GM23338 (cell line): ENCODE measurements around the gene MAP3K8. TPM values are rescaled to one million over a fixed set of nuclear protein-coding genes. Genes with fewer than 3 reads are reported as not detected.

ENCODE experiments used
- ATAC-seq: fragments of 200-7000 bp; cut with Tn5 transposase; 3 replicates; pipeline ENCODE4 v1.9.1; 2020
- DNase-seq: peaks from one replicate; pipeline ENCODE4 v3.0.0-alpha.2; 2015; ENCODE audit warnings: low spot score
- H2AFZ ChIP-seq: fragments of 200-600 bp; sonication (generic); 2 replicates; pipeline ENCODE4 v1.8.0; 2016; ENCODE audit warnings: antibody characterized with exemption, mild to moderate bottlenecking, moderate library complexity
- H3F3A ChIP-seq: fragments of 200-600 bp; sonication (generic); replicated peaks from 2 replicates; pipeline ENCODE4 v1.8.0; 2017; ENCODE audit warnings: antibody characterized with exemption, mixed run types, low read depth
- H3K27ac ChIP-seq: fragments of 200-600 bp; sonication (generic); 2 replicates; pipeline ENCODE4 v1.6.1; 2016; ENCODE audit warnings: low read depth
- H3K27me3 ChIP-seq: fragments of 200-600 bp; sonication (generic); 2 replicates; pipeline ENCODE4 v1.8.0; 2016; ENCODE audit warnings: mild to moderate bottlenecking, mixed run types, moderate library complexity; ENCODE audit not compliant: insufficient read depth
- H3K36me3 ChIP-seq: fragments of 200-600 bp; sonication (generic); 2 replicates; pipeline ENCODE4 v1.8.0; 2016; ENCODE audit warnings: mild to moderate bottlenecking; ENCODE audit not compliant: insufficient read depth
- H3K4me1 ChIP-seq: fragments of 200-600 bp; sonication (generic); 2 replicates; pipeline ENCODE4 v1.8.0; 2016; ENCODE audit warnings: mild to moderate bottlenecking, moderate library complexity; ENCODE audit not compliant: insufficient read depth
- H3K4me2 ChIP-seq: fragments of 200-600 bp; sonication (generic); 2 replicates; pipeline ENCODE4 v1.7.1; 2017; ENCODE audit warnings: mixed run types
- H3K4me3 ChIP-seq: fragments of 200-600 bp; sonication (generic); 2 replicates; pipeline ENCODE4 v1.6.1; 2016; ENCODE audit warnings: mixed run types
- H3K79me2 ChIP-seq: fragments of 200-600 bp; sonication (generic); replicated peaks from 2 replicates; pipeline ENCODE4 v1.8.0; 2017; ENCODE audit warnings: mild to moderate bottlenecking; ENCODE audit not compliant: insufficient read depth
- H3K9me2 ChIP-seq: fragments of 200-600 bp; sonication (generic); 2 replicates; pipeline ENCODE4 v1.8.0; 2017; ENCODE audit not compliant: insufficient read depth
- H4K20me1 ChIP-seq: fragments of 200-600 bp; sonication (generic); replicated peaks from 2 replicates; pipeline ENCODE4 v1.8.0; 2017; ENCODE audit warnings: mild to moderate bottlenecking; ENCODE audit not compliant: insufficient read depth
- H3K27ac Mint-ChIP-seq: 2 replicates; pipeline ENCODE4 v1.8.0; 2020; ENCODE audit warnings: inconsistent platforms, mild to moderate bottlenecking, moderate library complexity, mixed read lengths
- H3K27me3 Mint-ChIP-seq: 3 replicates; pipeline ENCODE4 v1.8.0; 2022; ENCODE audit warnings: low read depth, mild to moderate bottlenecking, moderate library complexity, mixed read lengths, inconsistent platforms; ENCODE audit not compliant: insufficient read depth, poor library complexity
- H3K36me3 Mint-ChIP-seq: 3 replicates; pipeline ENCODE4 v1.8.0; 2021; ENCODE audit warnings: low read depth, mild to moderate bottlenecking, inconsistent platforms, moderate library complexity, mixed read lengths
- H3K4me1 Mint-ChIP-seq: 3 replicates; pipeline ENCODE4 v1.8.0; 2020; ENCODE audit warnings: mild to moderate bottlenecking, inconsistent platforms, mixed read lengths
- H3K4me3 Mint-ChIP-seq: 3 replicates; pipeline ENCODE4 v1.8.0; 2021; ENCODE audit warnings: moderate library complexity, mild to moderate bottlenecking, inconsistent platforms, mixed read lengths
- H3K9me3 Mint-ChIP-seq: 3 replicates; pipeline ENCODE4 v1.8.0; 2020; ENCODE audit warnings: moderate library complexity, mild to moderate bottlenecking, inconsistent platforms, mixed read lengths
- EZH2phosphoT487 ChIP-seq: fragments of 200-600 bp; sonication (generic); IDR thresholded peaks from one replicate; pipeline ENCODE4 v1.8.1; 2018; ENCODE audit warnings: antibody characterized with exemption; ENCODE audit not compliant: unreplicated experiment
- POLR2AphosphoS5 ChIP-seq: IDR thresholded peaks from 2 replicates; pipeline ENCODE4 v1.6.1; 2016; ENCODE audit warnings: antibody characterized with exemption, low read depth
- STAT1 ChIP-seq: IDR thresholded peaks from one replicate; pipeline ENCODE4 v1.6.1; 2016; ENCODE audit warnings: antibody characterized with exemption; ENCODE audit not compliant: unreplicated experiment
- ZNF114 ChIP-seq: fragments of 250-450 bp; sonication (Bioruptor Pico); IDR thresholded peaks from 2 replicates; pipeline ENCODE4 v1.5.0; 2020; ENCODE audit warnings: mild to moderate bottlenecking, moderate library complexity
- ZNF331 ChIP-seq: fragments of 250-450 bp; sonication (Bioruptor Pico); IDR thresholded peaks from 2 replicates; pipeline ENCODE4 v1.5.0; 2020; ENCODE audit warnings: low read depth, mild to moderate bottlenecking, moderate library complexity
- ZNF462 ChIP-seq: fragments of 250-450 bp; sonication (Bioruptor Pico); IDR thresholded peaks from 2 replicates; pipeline ENCODE4 v1.5.0; 2020; ENCODE audit warnings: mild to moderate bottlenecking, moderate library complexity
- polyA plus RNA-seq: library from polyadenylated mRNA; unstranded; fragments of >200 nt; fragmentation: Nextera tagmentation; extraction: Ambion mirVana; gene quantifications from 2 replicates; pipeline ENCODE4 v1.2.1, GENCODE V29; 2016
- total RNA-seq: library from RNA; depleted of rRNA; stranded (reverse); fragments of >200 nt; shearing (Covaris generic); gene quantifications from 2 replicates; pipeline ENCODE4 v1.2.3, GENCODE V29; 2014
- TF ChIP-seq, protein P1 (sequence below): IDR thresholded peaks from 2 replicates; pipeline ENCODE4 v1.6.1; 2016; ENCODE audit warnings: antibody characterized with exemption
- TF ChIP-seq, protein P2 (sequence below), 2 experiments: fragments of 200-600 bp in 1 of 2; sonication (generic) in 1 of 2; conservative IDR thresholded peaks; 2 replicates each; pipeline versions ENCODE4 v1.5.1 to v1.6.1; 2016 to 2017; ENCODE audit warnings: antibody characterized with exemption in 2 of 2, low read depth in 2 of 2, mild to moderate bottlenecking in 2 of 2, moderate library complexity in 1 of 2
- TF ChIP-seq, protein P3 (sequence below): IDR thresholded peaks from one replicate; pipeline ENCODE4 v1.6.1; 2018; ENCODE audit warnings: antibody characterized with exemption; ENCODE audit not compliant: unreplicated experiment

Gene MAP3K8
- total and polyA plus RNA-seq, 2 experiments from 2014 or later, result 3.5 to 5.0 TPM

- TF ChIP-seq, protein P1, sequence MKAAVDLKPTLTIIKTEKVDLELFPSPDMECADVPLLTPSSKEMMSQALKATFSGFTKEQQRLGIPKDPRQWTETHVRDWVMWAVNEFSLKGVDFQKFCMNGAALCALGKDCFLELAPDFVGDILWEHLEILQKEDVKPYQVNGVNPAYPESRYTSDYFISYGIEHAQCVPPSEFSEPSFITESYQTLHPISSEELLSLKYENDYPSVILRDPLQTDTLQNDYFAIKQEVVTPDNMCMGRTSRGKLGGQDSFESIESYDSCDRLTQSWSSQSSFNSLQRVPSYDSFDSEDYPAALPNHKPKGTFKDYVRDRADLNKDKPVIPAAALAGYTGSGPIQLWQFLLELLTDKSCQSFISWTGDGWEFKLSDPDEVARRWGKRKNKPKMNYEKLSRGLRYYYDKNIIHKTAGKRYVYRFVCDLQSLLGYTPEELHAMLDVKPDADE, result no peak
- no peak for TF ChIP-seq EZH2phosphoT487
- TF ChIP-seq STAT1, result no peak
- TF ChIP-seq, protein P2, sequence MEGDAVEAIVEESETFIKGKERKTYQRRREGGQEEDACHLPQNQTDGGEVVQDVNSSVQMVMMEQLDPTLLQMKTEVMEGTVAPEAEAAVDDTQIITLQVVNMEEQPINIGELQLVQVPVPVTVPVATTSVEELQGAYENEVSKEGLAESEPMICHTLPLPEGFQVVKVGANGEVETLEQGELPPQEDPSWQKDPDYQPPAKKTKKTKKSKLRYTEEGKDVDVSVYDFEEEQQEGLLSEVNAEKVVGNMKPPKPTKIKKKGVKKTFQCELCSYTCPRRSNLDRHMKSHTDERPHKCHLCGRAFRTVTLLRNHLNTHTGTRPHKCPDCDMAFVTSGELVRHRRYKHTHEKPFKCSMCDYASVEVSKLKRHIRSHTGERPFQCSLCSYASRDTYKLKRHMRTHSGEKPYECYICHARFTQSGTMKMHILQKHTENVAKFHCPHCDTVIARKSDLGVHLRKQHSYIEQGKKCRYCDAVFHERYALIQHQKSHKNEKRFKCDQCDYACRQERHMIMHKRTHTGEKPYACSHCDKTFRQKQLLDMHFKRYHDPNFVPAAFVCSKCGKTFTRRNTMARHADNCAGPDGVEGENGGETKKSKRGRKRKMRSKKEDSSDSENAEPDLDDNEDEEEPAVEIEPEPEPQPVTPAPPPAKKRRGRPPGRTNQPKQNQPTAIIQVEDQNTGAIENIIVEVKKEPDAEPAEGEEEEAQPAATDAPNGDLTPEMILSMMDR (conservative IDR thresholded peaks at IDR 0.05; ENCODE audit: low read depth in 2 of 2), result no peak
- TF ChIP-seq ZNF114 (CRISPR knock-in tag), result no peak
These were observed 3.3 kb upstream of the MAP3K8 start (continued) for GRCh38 chr10:30430544-30431298.

DNA sequence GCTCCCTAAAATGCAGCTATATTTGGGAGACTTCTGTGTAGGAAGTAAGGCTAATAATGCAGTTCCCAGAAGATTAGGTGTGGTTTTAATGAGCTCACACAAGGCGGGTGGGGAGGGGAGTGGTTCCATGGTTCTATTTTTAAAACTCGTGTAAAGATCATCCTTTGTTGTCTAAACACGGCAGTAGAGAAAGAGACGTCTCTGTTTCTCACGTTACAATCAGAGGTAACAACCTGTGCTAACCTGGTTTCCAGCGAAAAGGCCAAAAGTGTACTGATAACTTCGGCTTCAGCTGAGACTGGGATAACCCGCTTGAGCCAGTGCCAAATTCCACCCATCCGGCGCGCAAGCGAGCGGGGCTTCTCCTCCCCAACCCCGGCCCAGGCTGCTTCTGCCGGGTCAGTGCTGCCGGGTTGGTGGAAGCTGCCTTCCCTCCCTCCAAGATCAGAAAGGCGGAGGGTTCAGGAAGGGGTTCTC is 2.5 kb upstream of the MAP3K8 start:
- no peaks in the 10 kb centered on the region; the same call in 1 of the 2 replicates for H3F3A ChIP-seq
- Mint-ChIP-seq H3K4me1 (peaks cover 22% of the 10 kb centered on the region), H3K27me3 (peaks cover 22% of the 10 kb centered on the region), H3K4me3 (no peak overlapping the region), H3K27ac (no peak overlapping the region), H3K36me3 (0 out of 3 replicates have a peak, but pooled peaks cover 3% of the 10 kb centered on the region), H3K9me3 (no peaks in the 10 kb centered on the region)
- peak; percentile 37 for DNase-seq
- H3K4me2 ChIP-seq, result peak overlapping the region; percentile 58; the same call in 1 of the 2 replicates
- no peak overlapping the region for H3K4me3 ChIP-seq
- peak overlapping the region; percentile 79 for H2AFZ ChIP-seq
- H3K27me3 ChIP-seq, result peaks cover 42% of the 10 kb centered on the region
- no peaks in the 10 kb centered on the region for H3K36me3 ChIP-seq
- peaks cover 7% of the 10 kb centered on the region; the same call in 1 of the 2 replicates for H3K79me2 ChIP-seq
- H3K27ac ChIP-seq, result no peak overlapping the region
- peaks cover 33% of the 10 kb centered on the region for H3K4me1 ChIP-seq
- H4K20me1 ChIP-seq, result no peaks in the 10 kb centered on the region
- H3K9me2 ChIP-seq, result no peaks in the 10 kb centered on the region
- ATAC-seq, result no peak
- TF ChIP-seq ZNF114 (CRISPR knock-in tag) (no peak), EZH2phosphoT487 (no peak), ZNF462 (CRISPR knock-in tag) (no peak), POLR2AphosphoS5 (no peak), ZNF331 (CRISPR knock-in tag) (no peak)
- TF ChIP-seq, protein P3, sequence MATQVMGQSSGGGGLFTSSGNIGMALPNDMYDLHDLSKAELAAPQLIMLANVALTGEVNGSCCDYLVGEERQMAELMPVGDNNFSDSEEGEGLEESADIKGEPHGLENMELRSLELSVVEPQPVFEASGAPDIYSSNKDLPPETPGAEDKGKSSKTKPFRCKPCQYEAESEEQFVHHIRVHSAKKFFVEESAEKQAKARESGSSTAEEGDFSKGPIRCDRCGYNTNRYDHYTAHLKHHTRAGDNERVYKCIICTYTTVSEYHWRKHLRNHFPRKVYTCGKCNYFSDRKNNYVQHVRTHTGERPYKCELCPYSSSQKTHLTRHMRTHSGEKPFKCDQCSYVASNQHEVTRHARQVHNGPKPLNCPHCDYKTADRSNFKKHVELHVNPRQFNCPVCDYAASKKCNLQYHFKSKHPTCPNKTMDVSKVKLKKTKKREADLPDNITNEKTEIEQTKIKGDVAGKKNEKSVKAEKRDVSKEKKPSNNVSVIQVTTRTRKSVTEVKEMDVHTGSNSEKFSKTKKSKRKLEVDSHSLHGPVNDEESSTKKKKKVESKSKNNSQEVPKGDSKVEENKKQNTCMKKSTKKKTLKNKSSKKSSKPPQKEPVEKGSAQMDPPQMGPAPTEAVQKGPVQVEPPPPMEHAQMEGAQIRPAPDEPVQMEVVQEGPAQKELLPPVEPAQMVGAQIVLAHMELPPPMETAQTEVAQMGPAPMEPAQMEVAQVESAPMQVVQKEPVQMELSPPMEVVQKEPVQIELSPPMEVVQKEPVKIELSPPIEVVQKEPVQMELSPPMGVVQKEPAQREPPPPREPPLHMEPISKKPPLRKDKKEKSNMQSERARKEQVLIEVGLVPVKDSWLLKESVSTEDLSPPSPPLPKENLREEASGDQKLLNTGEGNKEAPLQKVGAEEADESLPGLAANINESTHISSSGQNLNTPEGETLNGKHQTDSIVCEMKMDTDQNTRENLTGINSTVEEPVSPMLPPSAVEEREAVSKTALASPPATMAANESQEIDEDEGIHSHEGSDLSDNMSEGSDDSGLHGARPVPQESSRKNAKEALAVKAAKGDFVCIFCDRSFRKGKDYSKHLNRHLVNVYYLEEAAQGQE, result no peak
- TF ChIP-seq, protein P1, result no peak
